K562 (cell line): ENCODE data around the gene PREX1.

ENCODE experiments used
- BACH1 ChIP-seq: fragments of 200-800 bp; sonication (Bioruptor generic); IDR thresholded peaks from 2 replicates; pipeline ENCODE4 v1.6.1; 2016; ENCODE audit warnings: missing genetic modification characterization, missing compliant biosample characterization
- CTCF ChIP-seq, 3 experiments: IDR thresholded peaks in 2 of 3; conservative IDR thresholded peaks in 1 of 3; 2 replicates each; pipeline ENCODE4 v1.5.1; 2011 to 2012; ENCODE audit warnings: low read length in 3 of 3, mild to moderate bottlenecking in 3 of 3, control low read depth in 2 of 3, improper control_type of control experiment in 1 of 3, inconsistent platforms in 1 of 3, low read depth in 1 of 3, mixed read lengths in 1 of 3, moderate library complexity in 1 of 3; ENCODE audit not compliant: insufficient read depth in 2 of 3
- POLR2AphosphoS5 ChIP-seq: IDR thresholded peaks from 2 replicates; pipeline ENCODE4 v1.6.1; 2011; ENCODE audit warnings: mild to moderate bottlenecking, low read depth, low read length, moderate library complexity; ENCODE audit not compliant: control insufficient read depth, insufficient read depth
- SRSF9 ChIP-seq: fragments of 200-400 bp; formaldehyde crosslinking; IDR thresholded peaks from 2 replicates; pipeline ENCODE4 v1.6.1; 2017; ENCODE audit warnings: low read depth, low read length, borderline replicate concordance
- ZBTB7A ChIP-seq: IDR thresholded peaks from 2 replicates; pipeline ENCODE4 v1.6.1; 2011; ENCODE audit warnings: low read depth, mild to moderate bottlenecking, low read length, moderate library complexity, borderline replicate concordance; ENCODE audit not compliant: control insufficient read depth

- TF ChIP-seq CTCF (IDR thresholded peaks at IDR 0.05 in 2 of 3, conservative IDR thresholded peaks at IDR 0.05 in 1 of 3; ENCODE audit: insufficient read depth in 2 of 3, low read depth in 1 of 3, low read length in 3 of 3) = no peak
- no peak for TF ChIP-seq ZBTB7A
- no peak for TF ChIP-seq SRSF9
- TF ChIP-seq POLR2AphosphoS5 = no peak
- no peak for TF ChIP-seq BACH1 (tag)
Observed at GRCh38 chr20:48822178-48822577, 5.6 kb downstream of the PREX1 start.
